GM15510 (cell line): ENCODE measurements around the gene FAM217B.

Experiments
- POLR2A ChIP-seq: IDR thresholded peaks from 3 replicates; pipeline ENCODE4 v1.6.1; 2011; ENCODE audit warnings: borderline replicate concordance; ENCODE audit not compliant: insufficient read length; ENCODE audit errors: extremely low read depth

FAM217B gene

GRCh38 chr20:59935457-59936185, 4.6 kb upstream of the FAM217B start:
- no peak for TF ChIP-seq POLR2A

DNA sequence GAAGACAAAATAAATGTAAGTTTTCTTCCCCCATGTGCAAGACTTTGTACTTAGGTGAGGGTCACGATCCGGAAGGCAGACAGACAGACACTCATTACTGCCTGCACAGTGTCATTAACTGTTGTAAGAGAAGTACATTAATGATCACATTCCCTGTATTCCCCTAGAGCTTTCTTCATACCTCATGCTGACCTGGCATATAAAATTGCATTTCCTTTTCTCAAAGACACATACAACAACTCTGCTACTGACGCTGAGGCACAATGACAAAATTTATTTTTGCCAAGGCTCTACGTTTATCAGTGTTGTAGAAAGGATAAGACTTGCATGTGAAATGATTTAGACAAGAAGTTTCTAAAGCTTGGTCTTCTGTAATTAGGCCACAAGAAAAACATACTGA, 3.8 kb upstream of the FAM217B start:
- TF ChIP-seq POLR2A: no peak

DNA sequence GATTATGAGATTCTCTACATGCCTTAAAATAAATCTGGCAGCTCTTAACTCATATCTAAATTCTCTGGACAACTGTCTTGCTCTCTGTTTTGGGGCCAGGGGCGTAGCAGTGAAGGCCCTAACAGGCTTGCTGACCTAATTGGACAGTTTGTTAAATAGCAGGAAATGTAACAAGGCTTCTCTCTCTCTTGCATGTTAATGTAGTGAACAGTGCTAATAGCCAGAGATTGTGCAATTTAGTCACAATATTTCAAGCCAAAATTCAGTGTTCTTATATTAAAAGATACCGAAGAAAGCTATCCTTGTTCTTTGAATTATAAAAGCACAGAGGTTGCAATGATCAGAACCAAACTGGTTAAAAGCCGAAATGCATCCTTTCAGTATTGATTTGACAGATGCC, 3.0 kb upstream of the FAM217B start:
- TF ChIP-seq POLR2A: no peak

DNA sequence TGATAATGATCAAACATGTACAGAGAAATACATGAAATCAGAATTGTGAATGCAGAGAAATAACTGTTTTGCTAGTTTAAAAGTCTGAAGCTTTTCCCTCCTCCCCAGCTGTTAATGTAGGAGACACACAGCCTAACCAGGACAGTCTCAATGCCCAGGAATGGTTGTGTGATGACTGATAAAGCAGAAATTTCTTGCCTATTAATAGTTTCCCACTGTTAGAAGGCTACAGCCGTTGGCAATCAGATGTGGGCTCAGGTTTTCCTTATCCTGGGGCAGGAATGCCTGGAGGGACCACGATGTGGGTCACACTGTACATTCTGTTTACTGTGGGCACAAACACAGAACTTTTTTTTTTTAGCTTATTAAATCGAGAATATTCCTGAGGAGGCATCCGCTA, 2.0 kb upstream of the FAM217B start:
- no peak for TF ChIP-seq POLR2A

GRCh38 chr20:59938696-59939051, 1.5 kb upstream of the FAM217B start:
- TF ChIP-seq POLR2A: no peak

DNA sequence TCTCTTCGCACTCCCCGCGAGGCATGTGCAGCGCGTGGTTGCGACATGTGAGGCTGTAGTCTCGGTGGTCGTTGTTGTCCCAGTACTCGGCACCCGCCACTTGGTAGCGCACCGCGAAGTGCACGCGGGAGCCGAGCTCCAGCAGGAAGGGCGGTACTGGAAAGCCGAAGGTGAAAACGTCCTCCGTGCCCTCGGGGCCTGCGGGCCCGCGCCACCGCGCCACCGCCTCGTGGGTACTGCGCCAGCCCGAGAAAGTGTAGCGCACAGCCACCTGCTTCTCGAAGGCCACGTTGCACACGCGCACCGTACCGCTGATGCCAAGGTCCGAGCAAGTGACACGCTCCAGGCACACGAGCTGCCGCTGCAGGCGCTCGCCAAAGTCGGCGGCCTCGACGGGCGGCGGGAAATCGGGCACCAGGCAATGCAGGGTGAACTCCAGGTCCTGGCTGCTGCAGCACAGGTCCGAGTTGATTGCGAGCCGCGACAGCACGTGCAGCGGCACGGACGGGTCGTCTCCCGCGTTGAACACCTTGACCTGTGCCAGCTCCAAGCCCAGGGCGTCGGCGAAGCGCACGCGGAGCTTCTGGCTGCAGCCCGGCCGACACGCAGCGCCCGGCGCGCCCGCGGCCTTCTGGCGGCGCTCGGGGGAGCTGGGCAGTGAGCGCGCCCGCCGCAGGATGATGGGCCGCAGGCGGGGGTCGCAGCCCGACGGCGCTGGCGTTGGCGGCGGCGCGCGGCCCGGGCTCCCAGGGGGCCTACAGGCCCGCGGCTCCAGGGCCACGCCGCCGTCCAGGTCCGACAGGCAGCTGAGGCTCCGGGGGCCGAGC, 924 bp upstream of the FAM217B start:
- TF ChIP-seq POLR2A: no peak

GRCh38 chr20:59939879-59940128, 385 bp upstream of the FAM217B start:
- no peak for TF ChIP-seq POLR2A

DNA sequence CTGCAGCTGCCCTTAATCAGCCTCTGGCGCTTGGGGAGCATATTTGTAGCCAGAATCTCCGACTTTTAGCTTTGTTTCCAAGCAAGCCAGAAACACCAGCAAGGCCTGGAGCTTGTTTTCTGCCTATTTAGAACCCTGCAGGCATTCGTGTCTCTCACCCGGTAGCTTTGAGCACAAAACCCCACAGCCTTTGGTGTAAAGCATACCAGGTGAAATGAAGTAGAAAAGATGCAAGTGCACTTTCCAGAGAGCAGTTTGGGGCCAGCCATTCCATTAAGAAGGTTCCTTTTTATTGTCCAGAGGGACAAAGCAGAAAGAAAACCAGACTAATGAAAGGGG, 736 bp downstream of the FAM217B start:
- TF ChIP-seq POLR2A: no peak

GRCh38 chr20:59942245-59942644, 2.1 kb downstream of the FAM217B start:
- TF ChIP-seq POLR2A: no peak

DNA sequence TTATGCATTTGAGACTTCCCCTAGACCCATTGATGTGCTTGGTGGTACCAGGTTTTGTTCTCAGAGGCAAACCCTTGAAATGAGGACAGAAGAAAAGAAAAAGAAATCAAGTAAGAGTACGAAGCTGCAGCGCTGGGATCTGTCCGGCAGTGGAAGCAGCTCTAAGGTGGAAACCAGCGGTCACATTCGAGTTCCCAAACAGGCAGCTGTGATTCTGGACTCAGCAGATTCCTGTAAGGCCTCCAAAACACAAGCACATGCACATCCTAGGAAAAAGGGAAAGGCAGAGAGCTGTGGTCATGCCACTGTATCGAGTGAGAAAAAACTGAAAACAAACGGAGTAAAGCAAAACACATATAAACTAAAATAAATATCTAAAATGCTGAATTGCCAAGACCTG, 4.5 kb downstream of the FAM217B start:
- no peak for TF ChIP-seq POLR2A

DNA sequence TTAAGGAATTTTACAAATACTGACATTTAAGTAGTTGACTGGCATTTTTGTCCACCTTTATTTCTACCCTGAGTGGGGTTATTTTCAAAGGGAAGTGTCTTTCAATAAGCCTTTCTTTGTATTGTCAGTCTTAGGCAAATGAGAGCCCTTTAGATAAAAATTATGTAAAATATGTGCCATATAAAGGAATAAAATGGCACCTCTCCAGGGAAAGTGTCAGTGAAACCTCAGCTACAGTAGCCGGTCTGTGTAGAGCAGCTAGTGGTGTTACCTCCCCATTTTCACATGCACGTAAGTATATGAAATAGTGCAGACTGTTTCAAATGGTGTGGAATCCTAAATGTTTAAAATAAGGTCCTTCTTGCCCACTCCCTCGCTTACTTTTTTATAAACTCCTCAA, 5.0 kb downstream of the FAM217B start:
- no peak for TF ChIP-seq POLR2A

- no peak for TF ChIP-seq POLR2A
Measured at GRCh38 chr20:59945731-59946130, 5.5 kb downstream of the FAM217B start.

GRCh38 chr20:59947376-59947775, 7.2 kb downstream of the FAM217B start:
- TF ChIP-seq POLR2A: no peak

GRCh38 chr20:59948212-59948611, 8.0 kb downstream of the FAM217B start:
- TF ChIP-seq POLR2A: no peak

DNA sequence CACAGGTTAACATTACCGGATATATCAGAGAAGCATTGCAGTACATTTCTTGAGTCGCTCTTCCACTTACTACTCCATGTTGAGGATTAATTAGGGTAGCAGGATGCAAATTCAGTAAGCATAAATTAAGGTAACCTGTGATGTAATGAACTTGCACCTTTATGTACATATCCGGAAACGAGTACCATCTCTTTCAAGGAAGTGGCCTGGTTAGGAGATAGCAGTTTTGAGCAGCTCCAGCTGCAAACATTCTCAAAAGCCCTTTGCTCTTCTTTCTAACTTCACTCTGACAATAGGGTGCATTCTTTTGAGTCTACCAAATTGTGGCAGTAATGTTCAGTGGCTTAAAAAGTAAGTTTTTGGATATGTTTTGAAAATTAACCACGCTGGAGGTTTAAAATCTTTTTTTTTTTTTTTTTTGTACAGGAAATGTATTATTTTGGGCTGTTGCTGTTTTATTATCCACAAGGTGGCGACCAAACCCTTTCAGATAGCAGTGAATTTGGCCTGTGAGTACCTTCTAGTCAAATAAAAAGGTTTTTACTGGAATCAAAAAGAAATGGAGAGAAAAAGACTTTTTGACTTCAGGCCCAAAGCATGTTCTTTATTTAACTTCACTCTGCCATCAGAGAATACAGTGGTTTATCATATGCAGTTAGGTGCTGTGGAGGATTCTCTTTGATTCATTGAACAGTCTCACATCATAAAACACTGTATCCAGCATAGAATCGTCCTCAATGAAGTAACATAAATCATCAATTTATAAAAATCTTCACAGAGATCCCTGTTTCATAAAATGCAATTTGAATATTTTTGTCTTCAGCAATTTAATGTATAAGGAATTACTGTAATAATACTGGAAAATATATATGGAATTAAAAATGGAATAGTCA, 8.9 kb downstream of the FAM217B start:
- no peak for TF ChIP-seq POLR2A
